ENCODE measurements around the gene COPS7B.

Gene COPS7B

DNA sequence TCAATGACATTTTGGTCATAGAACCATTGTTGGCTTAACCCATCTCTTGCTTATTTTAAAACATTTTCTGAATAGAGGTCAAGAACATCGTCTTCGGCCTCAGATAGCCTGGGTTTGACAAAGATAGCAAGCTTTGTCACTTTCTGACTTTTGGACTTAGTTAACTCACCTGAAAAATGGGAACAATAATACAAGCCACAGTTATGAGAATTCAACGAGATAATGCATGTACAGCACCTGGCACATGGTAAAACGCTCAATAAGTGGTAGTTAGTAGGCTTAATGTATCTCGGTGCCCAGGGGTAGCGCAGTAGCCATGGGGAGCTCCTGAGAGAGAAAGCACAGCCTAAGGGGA lies 446 bp upstream of the COPS7B start:
- DNase-seq (ENCODE audit: low spot score) = no peak

DNA sequence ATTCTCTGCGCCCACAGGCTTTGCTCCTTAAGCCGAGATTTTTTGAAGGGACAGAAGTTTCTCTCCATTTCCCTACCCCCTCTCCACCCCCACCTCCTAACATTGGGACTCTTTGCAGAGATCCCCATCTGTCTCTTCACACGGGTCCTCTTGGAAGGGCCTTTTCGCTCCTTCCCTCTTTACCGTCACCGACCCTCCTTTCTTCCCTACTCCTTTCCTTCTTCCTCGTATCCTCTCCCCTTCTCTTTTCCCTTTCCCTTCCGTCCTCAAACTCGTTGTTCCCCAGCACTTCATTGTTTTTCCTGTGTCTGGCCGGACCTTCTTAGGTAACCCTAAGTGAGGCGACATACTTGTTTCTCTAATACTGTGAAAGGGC lies 660 bp downstream of the COPS7B start:
- DNase-seq (ENCODE audit: low spot score) = no peak

DNA sequence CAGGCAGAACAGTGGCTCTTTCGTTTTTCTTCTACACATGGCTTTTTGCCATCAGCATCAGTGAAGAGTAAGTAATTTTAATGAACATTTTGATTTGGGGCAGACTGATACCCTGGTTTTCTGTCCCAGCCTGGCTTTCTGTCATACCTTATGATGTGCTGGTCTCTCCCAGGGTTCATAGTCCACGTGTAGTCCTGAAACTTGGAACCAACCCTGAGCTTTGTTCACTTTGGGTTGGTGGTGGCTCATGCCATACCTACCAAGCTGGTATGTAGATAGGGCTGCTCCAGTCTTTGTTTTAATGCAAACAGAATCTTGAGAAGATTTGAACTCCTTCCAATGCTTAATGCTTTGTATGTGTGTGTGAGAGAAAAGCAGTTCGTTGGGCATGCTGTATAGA lies 4.9 kb downstream of the COPS7B start:
- no peak for DNase-seq (ENCODE audit: low spot score)

DNA sequence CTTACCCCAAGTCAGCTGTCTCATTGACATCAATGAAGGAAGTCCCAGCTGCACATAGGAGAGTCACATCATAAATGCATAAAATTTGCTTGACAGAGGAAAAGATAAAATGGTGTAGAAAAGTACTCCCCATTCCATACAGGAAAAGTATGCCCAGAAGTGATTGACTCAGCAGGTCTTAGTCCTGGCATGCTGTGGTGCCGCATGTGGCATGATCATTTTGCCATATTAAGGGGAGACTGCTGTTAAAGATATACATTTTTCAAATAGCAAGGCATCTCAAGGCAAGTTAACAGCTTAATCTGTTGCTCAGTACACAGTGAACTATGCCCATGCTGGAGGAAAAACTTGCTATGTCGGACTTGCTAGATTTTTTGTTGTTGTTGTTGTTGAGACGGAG lies 8.1 kb downstream of the COPS7B start:
- no peak for DNase-seq (ENCODE audit: low spot score)

DNA sequence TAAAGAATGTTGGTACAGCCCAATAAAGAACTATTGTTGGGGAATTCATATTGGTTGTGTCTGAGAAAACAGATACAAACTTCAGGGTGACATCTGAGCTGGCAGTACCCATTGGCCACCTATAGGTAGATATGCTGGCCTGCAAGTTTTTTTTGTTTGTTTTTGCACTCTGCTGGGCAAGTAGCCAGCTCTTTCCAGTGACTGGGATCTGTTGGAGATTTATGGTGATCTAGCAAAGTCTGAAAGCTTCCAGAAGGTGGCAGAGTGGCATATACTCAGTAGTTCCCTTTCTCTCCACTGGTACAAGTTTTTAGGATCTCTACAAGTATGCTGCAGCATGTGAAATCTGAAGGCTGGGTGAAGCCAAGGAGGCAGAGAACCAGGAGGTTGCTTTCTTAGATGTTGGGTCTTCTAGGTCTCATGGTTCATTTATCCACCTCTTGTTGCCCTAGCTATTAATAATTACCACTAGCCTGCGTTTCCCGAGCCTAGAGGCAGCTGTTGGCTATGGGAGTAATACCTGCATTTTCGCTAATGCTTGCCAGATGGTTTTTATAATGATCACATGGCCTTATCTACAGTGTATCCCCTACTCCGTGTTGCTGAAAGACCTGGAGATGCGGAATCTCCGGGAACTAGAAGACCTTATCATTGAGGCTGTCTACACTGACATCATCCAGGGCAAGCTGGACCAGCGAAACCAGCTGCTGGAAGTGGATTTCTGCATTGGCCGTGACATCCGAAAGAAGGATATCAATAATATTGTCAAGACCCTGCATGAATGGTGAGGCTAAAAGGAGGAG lies 9.5 kb downstream of the COPS7B start:
- peak; percentile 24 for DNase-seq (ENCODE audit: low spot score)

DNA sequence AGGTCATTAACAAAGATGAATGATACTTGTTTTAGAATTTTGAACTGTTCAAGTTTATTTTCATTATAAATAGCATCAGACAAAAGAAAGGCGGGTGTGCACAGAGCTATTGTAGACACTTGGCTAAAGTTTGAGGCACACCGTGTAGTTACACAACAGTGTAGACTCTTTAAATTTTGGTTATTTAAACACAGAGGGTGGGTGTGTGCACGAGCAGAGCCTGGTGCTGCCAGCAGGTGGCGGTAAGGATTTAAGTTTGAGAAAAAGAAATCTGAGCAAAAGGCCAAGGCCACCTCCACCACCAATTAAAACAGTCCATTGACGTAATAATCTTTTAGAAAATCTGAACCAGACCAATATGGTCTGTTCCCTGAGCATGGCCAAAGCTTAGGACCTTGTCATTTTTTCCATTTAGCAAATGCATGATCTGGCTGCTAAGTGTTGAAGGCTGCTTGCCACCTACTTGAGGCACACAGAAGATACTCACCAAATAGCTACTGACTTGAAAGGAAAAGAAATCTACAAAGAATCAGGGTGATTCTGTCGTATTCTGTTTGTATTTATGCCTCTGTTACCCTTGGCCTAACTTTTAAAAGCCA lies 14.3 kb downstream of the COPS7B start:
- peak; percentile 62 for DNase-seq (ENCODE audit: low spot score)

DNA sequence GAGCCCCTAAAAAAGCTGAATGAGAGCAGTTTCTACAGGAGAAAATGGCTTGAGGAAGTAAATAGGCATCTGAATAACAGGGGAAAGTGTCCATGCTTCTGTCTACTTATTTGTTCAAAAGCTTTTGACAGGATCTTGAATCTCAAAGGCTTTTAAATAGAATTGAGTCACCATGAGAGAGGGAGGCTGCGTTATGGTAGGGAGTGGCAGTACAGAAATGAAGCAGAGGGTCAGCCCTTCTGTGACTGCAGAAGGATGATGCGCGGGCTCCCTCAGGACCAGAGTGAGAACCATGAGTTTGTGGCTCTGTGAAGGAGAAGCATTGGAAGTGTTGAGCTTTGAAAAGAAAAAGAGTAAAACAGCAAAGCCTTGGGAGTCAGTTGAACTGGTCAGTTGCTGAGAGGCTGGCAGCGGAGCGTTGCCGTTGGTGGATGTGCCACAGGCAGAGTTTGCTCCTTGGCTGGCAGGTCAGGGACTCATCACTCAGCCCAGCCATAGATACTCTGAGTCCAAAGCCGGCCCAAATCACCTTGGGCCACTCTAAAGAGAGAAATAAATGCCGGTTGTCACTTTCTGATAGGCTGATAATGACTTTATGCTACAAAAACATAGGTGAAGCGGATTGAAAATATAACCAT lies 17.4 kb downstream of the COPS7B start:
- no peak for DNase-seq (ENCODE audit: low spot score)

DNA sequence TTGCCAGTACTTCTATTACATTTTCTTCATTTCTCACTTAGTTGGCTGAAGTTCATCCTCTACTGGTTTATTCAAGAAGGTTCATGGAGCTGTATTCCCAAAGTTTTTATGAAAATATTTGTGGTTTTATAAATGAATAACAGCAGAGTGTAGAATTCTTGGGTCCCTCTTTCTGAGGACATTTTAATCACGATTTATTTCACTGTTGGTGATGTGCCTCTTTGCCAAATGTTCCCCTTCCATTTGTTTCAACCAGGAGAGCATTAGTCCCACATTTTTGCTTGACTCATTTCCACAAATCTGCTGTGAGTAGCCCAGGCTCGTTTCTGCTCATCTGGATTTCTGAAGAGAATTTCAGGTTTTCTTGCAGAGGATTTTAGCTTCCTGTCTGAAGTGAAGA lies 20.8 kb downstream of the COPS7B start:
- peak; percentile 28 for DNase-seq (ENCODE audit: low spot score)

DNA sequence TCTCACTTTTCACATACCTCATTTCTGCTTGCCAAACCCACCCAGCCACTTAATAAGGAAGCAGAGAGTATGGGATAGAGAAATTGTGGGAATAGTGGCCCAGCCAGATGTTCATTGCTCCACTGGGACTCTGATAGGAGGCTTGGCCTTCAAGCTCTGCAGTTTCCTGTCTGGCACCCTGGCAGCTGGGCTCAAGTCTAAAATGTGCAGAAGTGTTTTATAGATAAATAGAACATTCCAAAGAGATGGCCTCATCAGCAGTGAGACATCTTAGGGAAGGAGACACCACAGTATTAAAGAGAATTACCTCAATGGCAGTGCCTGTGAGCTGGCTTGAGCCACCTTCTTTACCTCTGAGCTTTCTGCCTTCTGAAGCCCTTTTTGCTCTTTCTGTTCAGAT lies 24.7 kb downstream of the COPS7B start:
- DNase-seq (ENCODE audit: low spot score) = peak; percentile 59

DNA sequence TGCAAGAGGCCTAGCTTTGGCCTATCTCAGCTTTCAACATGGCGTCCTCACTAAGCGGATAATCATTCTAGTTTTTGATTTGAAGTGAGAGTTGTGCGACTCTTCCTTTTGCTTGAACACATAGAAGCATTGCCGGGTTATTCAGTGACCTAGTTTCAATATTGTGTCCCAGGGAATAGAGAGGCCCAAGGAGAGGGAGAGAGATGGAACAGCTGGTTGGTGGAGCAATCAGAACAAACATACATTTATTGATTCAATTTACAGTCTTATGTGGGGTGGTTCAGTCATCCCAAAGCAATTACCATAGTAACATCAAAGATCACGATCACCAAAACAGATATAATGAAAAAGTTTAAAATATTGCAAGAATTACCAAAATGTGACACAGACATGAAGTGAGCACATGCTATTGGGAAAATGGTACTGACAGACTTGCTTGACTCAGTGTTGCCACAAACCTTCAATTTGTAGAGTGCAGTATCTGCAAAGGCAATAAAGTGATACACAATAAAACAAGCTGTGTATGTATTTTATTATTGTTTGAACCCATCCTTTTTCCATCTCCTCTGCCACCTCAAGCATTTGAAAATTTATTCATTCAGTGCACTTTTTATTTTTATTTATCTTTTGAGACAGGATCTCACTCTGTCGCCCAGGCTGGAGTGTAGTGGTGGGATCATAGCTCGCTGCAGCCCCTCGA lies 30.2 kb downstream of the COPS7B start:
- no peak for DNase-seq (ENCODE audit: low spot score)

DNA sequence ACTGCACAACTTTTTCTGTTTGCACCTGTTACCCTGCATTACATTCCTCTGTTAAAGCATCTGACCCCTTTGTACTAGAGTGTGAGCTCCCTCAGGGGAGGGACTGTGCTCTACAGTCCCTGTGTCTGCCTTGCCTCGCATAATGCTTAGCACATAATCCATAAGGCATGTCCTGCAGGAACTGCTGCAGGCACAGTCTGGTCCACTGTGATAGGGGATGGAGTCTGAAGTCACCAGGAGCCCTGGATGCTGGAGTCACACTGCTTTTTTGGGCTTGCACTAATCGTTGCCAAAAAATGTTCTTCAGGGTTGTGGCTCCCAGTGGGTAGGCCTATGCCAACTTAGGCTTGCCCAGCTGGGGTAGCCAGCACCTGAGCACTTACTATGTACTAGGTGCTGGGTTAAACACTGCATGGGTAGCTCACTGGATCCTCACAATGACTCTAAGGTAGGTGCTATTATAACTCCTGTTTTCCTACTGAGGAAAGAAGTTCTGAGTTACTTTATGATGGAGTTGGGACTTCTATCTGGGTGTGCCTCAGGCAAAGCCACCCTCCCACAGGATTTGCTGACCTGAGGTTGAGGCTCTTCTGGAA lies 33.3 kb downstream of the COPS7B start:
- DNase-seq (ENCODE audit: low spot score) = no peak

DNA sequence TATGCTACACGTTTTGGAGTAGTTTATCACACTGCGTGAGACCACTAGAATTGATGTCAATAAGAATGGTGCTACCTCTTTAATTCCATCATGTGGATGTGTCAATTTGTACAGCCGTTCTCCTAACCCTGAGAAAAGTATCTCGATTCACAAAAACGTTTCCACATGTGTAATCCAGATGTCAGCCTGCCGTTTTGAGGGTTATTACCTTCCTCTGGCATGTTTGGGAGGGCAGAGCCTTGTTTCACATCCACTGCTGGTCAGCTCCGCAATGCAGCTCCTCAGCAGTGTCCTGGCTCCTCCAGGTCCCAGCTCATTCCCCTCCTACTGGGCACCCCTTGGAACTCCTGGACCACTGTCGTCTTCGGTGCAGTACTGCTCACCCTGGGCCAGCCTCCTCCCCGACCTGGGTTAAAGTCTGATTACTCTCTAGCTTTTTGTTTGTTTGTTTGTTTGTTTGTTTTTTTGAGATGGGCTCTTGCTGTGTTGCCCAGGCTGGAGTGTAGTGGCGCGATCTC lies 34.6 kb downstream of the COPS7B start:
- DNase-seq (ENCODE audit: low spot score) = no peak

DNA sequence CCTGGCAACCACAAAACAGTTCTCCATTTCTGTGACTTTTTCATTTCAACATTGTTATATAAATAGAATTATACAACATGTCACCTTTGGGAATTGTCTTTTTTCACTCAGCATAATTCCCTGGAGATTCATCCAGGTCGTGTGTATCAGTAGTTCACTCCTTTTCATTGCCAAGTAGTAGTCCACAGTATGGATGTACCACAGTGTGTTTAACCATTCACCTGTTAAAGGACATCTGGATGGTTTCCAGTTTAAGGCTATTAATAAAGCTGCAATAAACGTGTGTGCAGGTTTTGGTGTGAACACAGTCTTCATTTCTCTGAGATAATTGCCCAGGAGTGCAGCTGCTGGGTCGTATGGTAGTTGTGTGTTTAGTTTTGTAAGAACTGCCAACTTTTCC lies 35.7 kb downstream of the COPS7B start:
- DNase-seq (ENCODE audit: low spot score) = no peak

DNA sequence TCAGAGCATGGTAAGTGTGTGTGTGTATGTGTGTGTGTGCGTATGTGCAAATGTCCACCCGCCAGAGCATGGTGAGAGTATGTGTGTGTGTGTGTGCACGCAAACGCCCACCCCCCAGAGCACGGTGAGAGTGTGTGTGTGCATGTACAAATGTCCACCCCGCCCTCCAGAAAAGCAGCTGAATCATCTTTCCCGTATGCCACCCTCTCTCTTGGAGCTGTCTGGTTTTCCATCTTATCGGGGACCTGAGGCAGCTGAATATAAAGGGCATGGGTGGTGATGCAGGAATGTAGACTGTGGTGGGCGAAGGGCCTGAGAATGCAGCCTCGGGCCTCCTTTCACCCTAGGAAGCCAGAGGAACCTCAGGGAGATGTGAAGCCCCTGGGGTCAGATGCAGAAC lies 66.9 kb downstream of the COPS7B start:
- no peak for DNase-seq (ENCODE audit: low spot score)

DNA sequence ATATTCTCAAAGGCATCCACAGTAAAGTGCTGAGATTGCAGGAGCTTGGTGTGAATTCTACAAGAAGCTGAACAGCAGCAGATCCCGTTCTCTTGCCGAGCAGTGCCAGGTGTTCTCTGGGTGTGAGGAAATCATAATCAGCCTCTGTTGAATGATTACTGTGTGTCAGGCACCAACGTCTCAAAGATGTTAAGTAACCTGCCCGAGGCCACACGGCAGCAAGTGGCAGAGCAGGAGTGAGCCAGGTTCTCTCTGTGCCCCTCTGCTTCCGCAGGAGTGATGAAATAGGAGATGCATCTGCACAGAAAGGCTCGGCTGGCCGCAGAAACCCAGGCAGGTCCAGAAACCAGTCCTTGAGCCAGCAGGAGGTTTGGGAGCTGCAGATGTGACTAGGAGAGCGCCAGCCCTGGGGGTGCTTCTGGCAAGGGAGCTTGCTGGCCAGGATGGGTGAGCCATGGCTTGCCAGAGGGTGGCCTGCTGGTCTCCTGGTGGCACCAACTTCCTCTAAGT lies 68.4 kb downstream of the COPS7B start:
- no peak for DNase-seq (ENCODE audit: low spot score)

DNA sequence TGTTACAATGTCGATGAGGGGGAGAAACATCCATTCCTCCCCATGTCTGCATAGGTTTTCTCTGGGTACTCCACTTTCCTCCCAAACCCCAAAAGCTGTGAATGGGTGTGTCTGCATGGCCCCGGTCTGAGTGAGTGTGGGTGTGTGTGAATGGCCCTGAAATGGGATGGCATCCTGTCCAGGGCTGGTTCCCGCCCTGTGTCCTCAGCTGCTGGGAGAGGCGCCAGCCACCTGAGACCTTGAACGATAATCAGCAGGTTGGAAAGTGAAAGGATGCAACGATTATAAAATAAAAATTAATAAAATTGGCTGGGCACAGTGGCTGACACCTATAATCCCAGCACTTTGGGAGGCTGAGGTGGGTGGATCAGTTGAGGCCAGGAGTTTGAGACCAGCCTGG lies 70.7 kb downstream of the COPS7B start:
- no peak for DNase-seq (ENCODE audit: low spot score)
